Measurements from ENCODE around the gene TMEM200B.
"Not testable (repeated sequence)": the region's sequence is repeated elsewhere in the genome, so short reads cannot be mapped to it uniquely, and the experiment has no call there.

Gene TMEM200B

GRCh38 chr1:29123887-29124365, at the start of gene TMEM200B:
TMEM200B (minus strand) TSS chr1:29123903; CDS start chr1:29121828, 2,075 bp downstream.
- peak; percentile 50 for DNase-seq

DNA sequence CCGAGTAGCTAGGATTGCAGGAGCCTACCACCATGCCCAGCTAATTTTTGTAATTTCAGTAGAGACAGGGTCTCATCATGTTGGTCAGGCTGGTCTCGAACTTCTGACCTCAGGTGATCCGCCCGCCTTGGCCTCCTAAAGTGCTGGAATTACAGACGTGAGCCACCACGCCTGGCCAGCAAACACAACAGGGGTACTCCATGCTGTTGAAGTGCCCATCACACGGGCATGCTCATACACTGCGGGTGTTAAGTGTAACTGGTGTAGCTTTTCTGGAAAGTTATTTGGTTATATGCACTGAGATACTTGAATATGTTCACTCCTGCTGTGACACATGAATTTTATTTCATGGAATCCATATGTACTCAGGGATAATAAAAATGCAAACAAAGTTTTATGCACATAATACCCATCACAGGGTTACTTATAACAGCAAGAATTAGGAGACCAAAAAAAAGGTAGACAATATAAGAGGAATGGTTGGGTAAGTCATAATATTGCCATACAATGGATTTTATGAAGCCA, 48.8 kb upstream of the TMEM200B start:
- DNase-seq: no peak

- DNase-seq: no peak
These were observed 47.8 kb upstream of the TMEM200B start for GRCh38 chr1:29171521-29171920.

DNA sequence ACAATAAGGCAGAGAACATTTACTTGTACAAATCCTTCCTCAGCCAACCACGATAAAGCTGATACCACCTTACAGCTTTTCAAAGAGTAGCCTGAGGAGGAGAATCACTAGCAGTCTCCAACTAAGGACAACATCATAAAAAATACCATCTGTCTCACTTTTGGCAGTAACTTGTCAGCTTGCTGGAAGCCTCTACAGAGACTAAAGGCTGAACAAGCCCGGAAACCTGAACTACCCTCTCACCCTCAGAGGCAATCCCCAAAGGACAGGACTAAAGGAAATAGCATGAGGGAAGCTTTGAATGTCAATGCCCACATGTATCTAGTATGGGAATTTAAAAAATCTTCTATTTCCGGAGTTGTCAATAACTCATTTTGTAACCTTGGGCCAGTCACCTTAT, 47.4 kb upstream of the TMEM200B start:
- no peak for DNase-seq

GRCh38 chr1:29169976-29170375, 46.3 kb upstream of the TMEM200B start:
- no peak for DNase-seq

DNA sequence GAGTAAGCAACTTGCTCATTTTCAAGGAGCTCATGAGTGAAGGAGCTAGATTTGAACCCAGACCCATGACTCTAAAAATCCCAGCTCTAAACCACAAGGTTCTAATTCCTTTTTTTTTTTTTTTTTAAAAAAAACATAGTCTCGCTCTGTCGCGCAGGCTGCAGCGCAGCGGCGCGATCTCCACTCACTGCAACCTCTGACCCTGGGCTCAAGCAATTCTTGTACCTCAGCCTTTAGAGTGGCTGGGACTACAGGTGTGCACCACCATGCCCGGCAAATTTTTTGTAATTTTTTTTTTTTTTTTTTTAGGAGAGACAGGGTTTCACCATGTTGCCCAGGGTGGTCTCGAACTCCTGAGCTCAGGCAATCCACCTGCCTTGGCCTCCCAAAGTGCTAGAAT, 44.2 kb upstream of the TMEM200B start:
- DNase-seq: no peak

- DNase-seq: no peak
These were observed 42.7 kb upstream of the TMEM200B start for GRCh38 chr1:29166291-29166878.

DNA sequence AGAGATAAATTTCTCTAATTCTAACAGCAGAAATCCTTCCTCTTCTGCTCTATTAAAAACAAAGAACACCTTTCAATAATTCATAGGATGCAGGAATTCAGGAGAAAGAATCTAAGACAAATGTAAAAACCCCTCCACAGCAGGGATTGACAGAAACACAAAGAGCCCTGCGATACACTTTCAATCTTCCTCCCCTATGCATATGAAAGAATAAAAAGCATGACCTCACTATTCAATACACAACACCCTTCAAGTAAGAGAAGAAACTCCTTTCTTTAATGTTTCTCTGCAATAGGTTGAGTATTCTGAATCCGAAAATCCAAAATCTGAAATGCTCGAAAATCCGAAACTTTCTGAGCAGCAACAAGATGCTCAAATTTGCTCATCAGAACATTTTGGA, 40.9 kb upstream of the TMEM200B start:
- no peak for DNase-seq

DNA sequence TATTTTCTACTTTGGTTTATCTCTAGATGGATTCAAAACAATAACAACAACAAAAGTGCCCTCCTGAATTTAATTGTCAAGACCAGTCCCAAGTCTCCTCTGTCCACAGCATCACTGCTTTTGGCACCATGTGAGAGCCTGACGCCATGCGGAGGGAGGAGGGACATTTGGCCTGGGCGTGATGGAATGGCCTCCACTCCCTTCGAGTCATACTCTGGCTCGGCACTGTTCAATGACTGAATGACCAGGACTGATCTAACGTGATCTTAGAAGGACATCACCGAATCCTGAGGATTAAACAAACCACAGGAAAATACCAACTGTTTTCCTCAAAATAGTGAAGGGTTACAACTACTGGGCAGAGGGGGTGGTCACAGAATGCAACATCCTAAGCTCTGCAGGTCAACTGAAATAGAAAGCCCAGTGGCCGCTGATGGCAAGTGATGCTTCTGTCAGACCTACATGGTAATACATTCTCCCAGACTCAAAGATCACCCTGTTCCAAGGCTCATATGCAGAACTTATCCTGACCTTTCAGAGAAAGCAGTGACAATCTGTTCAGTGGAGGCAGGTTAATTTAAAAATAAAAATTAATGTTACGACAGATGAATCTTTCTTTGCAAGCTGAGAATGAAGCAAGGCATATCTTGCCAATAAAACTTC, 38.9 kb upstream of the TMEM200B start:
- no peak for DNase-seq

GRCh38 chr1:29162025-29162424, 38.3 kb upstream of the TMEM200B start:
- DNase-seq: no peak

DNA sequence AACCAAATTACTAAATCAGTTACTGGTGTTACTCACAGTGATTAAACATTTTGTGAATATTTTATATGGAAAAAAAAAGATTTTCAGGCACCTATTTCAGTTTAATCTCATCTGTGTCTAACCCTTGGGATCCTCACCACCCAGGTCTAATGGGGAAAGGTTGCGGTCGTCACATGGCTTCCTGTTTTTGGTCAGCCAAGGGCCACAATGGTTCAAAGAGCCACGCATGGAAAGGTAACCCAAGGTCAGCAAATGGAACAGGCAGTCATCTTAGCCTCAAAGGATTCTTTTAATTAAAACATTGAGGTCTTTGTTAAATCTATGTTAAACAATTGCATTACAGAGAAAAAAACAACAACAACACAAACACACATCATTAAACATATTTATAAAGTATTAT, 36.1 kb upstream of the TMEM200B start:
- DNase-seq: no peak

DNA sequence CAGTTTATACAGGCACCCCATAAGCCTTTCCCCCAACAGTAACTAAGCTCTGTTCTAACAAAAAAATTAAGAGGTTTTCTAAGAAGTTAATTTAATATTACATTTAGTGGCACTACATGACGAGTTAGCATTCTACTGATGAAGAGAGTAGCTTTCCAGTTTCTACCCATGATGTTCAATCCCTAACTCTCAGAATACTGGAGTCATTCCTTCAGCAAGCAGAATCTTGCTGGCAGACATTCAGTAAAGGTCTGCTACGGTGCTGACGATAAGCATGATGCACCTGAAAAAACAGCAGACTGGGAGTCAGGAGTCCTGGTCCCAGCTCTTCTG, 33.5 kb upstream of the TMEM200B start:
- DNase-seq: no peak

- no peak for DNase-seq
These were observed 33.0 kb upstream of the TMEM200B start for GRCh38 chr1:29156543-29157268.

GRCh38 chr1:29152046-29152805, 28.5 kb upstream of the TMEM200B start:
- DNase-seq: no peak

DNA sequence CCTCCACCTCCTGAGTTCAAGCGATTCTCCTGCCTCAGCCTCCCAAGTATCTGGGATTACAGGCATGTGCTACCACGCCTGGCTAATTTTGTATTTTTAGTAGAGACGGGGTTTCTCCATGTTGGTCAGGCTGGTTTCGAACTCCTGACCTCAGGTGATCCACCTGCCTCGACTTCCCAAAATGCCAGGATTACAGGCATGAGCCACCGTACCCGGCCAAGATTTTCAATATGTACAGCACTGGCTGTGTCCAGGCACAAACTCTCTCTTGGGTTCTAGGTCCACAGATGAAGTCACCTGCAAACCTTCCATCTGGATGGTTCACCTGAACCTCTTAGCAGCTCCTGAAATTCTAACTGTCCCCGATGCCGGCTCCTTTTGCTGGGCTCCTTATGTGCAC, 26.6 kb upstream of the TMEM200B start:
- DNase-seq: not testable (repeated sequence)

DNA sequence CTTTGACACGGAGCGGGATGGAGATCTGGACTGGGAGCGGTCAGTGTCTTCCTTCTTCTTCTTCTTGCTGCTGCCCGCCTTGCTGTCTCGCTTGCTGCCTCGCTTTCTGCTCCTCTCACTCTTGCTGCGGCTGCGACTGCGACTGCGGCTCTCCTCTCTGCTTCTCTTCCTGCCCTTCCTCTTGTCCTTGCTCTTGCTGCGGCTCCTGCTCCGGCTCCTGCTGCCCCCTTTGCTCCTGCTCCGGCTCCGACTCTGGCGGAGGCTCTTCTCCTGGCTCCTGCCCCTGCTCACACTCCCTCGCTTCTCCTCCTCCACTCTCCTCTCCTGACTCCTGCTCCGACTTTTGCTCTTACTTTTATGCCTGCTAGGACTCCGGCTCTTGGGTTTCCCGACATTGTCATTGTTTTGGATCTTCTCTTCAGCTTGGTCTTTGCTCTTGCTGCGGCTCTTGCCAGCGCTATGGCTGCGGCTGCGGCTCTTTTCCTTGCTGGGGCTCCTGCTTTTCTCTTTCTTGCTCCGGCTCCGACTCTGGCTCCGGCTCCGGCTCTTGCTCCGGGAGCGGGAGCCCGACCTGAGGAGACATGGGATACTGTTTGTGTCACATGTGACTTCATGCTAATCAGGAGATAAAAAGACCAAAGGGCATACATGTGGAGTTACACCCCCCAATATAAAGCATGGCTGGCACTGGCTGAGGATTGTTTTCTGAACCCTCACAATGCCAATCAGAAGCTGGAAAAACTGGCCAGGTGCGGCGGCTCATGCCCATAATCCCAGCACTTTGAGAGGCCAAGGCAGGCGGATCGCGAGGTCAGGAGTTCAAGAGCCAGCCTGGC, 25.2 kb upstream of the TMEM200B start:
- DNase-seq: no peak

DNA sequence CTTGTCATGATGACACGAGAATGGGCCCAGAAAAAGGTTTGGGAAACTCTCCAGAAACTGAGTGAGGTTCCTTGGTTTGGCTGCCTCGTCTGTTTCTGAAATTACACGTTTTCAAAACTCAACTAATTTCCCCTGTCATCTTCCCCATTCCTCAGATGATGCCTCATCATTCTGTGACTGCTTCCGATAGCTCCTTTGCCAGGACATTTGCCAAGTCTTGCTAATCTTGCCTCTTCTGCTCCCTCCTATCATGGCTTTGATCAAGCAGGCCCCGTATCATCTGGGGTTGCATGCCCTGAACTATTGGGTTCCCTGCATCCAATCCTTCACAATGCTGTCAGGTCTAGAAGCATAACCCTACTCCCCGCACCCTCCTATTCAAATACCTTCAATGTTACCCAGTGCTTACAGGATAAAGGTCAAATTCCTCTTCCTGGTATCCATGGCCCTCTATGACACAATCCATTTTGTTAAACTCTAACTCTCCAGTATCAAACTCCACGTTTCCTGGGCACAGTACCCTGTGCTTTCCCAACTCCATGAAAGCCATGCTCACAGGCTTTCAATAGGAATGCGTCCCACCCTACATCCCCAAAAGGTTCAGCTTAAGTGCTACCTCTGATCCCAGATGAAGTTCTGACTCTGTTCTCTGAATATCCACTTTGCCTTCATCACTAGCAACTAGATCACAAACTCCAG, 22.2 kb upstream of the TMEM200B start:
- DNase-seq: no peak

DNA sequence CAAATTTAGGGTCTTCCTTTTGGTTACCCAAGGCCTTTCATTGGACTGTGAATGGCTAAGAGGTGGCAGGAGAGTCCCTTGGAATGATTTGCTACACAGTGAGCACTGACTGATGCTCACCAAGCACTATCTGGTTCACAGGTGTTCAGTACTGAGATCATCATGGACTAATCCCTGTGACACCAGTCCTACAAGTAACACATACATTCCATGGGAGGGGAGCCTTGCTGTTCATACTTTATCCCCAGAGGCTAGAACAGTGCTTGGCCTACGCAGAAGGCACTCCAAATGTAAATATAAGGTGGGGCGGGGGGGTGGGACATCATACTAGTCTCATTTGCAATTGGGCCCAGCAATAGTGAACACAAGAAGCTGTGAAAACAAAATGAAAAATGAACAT, 20.5 kb upstream of the TMEM200B start:
- DNase-seq: no peak

DNA sequence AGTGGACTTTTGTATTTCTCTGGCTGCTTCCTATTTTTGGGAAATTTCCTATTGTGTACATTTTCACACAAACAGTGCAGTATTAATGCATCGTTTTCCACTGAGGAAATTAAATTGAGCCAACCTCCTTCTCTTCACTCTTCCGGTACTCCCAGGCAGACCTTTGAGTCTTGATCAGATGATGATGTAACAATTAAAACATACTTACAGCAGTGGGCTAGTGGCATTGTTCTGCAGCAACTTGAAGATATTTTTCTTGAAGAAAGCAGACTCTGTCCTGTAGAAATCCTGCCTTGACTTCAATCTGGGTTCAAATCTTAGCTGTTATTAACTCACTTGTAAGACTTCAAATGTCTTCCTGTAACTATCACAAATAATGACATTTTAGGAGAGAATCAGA, 19.0 kb upstream of the TMEM200B start:
- DNase-seq: no peak

DNA sequence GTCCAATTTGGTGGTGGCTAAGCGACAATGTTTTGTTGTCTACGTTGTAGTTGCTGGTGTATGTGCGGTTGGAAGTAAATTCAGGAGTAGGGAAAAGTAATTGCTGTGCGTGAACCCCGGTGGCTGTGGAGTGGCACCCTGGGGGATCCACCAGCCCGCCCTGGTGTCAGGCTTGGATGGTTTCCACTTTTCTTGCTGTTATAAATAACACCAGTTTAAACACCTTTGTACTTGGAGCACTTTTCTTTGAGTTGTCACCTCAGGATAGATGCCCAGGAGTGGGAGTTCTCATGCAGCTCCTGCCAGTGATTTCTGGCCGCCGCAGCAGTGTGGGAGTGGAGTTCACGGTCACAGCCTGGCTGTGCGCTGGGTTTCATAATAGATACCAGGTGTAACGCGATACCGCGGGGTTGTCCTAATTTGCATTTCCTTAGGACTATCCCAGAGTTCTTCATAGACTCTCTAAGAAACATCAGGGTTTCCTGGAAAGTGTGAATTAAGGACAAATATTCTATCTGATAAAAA, 12.8 kb upstream of the TMEM200B start:
- DNase-seq: no peak

GRCh38 chr1:29134695-29135028, 11.0 kb upstream of the TMEM200B start:
- DNase-seq: no peak

All from stimulated activated CD4-positive, alpha-beta T cell treated with anti-CD3 and anti-CD28 coated beads, Interleukin-15, amount 100 ng/mL, for 24 hours (primary cell).